HFFc6 (cell line): ENCODE data around the gene FCAMR. TPM values are rescaled to one million over a fixed set of nuclear protein-coding genes. Genes with fewer than 3 reads are reported as not detected.

Experiments
- DNase-seq: peaks from one replicate; pipeline ENCODE4 v3.0.0-alpha.2; 2018
- H3K27ac Mint-ChIP-seq: 2 replicates; pipeline ENCODE4 v1.8.0; 2020; ENCODE audit warnings: mild to moderate bottlenecking, mixed read lengths
- H3K27me3 Mint-ChIP-seq: 2 replicates; pipeline ENCODE4 v1.8.0; 2021; ENCODE audit warnings: mild to moderate bottlenecking, moderate library complexity, mixed read lengths; ENCODE audit not compliant: insufficient read depth
- H3K36me3 Mint-ChIP-seq: 2 replicates; pipeline ENCODE4 v1.8.0; 2021; ENCODE audit warnings: low read depth, mixed read lengths
- H3K4me1 Mint-ChIP-seq: 2 replicates; pipeline ENCODE4 v1.8.0; 2020; ENCODE audit warnings: low read depth, mixed read lengths
- H3K4me3 Mint-ChIP-seq: 2 replicates; pipeline ENCODE4 v1.8.0; 2020; ENCODE audit warnings: mild to moderate bottlenecking, moderate library complexity, mixed read lengths
- H3K9me3 Mint-ChIP-seq: 2 replicates; pipeline ENCODE4 v1.8.0; 2020; ENCODE audit warnings: mild to moderate bottlenecking, mixed read lengths
- total RNA-seq, 6 experiments: library from RNA; stranded (reverse); fragmentation: NEBNext Ultra II Directional; extraction: Animal tissue kit (Norgen Biotek cat#: 25700); gene quantifications; 2 replicates in 1 of 6; 3 replicates in 5 of 6; pipeline ENCODE4 v1.2.3, GENCODE V29; 2021
- TF ChIP-seq, protein P1 (sequence below): fragments of 200-600 bp; sonication (generic); IDR thresholded peaks from 2 replicates; pipeline ENCODE4 v1.5.0; 2021; ENCODE audit warnings: antibody characterized with exemption, mild to moderate bottlenecking

Gene FCAMR
- total RNA-seq, 6 experiments from 2014 or later = not detected

DNA sequence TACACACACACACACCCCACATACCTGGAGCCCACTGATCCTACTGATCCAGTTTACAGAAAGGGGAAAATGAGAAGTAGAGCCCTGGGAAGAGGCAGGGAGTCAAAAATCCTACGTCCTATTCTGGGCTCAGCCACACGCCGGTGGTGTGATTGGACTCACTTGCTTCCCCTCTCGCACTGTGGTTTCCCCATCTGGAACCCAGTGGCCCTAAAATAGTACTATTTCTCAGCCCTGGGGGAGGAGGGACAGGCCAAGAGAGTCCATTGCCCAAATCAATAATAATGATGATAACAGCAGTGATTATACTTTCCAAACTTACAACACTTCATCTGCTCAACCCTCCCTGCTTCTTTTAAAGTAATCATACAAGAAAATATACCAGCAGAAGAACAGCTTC, 21.1 kb downstream of the FCAMR start:
- H3K4me1 Mint-ChIP-seq = peaks cover 9% of the 10 kb centered on the region; the same call in 1 of the 2 replicates
- no peak overlapping the region for H3K4me3 Mint-ChIP-seq
- no peak overlapping the region for H3K27ac Mint-ChIP-seq
- TF ChIP-seq, protein P1, sequence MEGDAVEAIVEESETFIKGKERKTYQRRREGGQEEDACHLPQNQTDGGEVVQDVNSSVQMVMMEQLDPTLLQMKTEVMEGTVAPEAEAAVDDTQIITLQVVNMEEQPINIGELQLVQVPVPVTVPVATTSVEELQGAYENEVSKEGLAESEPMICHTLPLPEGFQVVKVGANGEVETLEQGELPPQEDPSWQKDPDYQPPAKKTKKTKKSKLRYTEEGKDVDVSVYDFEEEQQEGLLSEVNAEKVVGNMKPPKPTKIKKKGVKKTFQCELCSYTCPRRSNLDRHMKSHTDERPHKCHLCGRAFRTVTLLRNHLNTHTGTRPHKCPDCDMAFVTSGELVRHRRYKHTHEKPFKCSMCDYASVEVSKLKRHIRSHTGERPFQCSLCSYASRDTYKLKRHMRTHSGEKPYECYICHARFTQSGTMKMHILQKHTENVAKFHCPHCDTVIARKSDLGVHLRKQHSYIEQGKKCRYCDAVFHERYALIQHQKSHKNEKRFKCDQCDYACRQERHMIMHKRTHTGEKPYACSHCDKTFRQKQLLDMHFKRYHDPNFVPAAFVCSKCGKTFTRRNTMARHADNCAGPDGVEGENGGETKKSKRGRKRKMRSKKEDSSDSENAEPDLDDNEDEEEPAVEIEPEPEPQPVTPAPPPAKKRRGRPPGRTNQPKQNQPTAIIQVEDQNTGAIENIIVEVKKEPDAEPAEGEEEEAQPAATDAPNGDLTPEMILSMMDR = no peak
- DNase-seq = no peak
- no peaks in the 10 kb centered on the region for H3K36me3 Mint-ChIP-seq
- peaks cover 32% of the 10 kb centered on the region for H3K27me3 Mint-ChIP-seq
- no peaks in the 10 kb centered on the region; the same call in 1 of the 2 replicates for H3K9me3 Mint-ChIP-seq

DNA sequence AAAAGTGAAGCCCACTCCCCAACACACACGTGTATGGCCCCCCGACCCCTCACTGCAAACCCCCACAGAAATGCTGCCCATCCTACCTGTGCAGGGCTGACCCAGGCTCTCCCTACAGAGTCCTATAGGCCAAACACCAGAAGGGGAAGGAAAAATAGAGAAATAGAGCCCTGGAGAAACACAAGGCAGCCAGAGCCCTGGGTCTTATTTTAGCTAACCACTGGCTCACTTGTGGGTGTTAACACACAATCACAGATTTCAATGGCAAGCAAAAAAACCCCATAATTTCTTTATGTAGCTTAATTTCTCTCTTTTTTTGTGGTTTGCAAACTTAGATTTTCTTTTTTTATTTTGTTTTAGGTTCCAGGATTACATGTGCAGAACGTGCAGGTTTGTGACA, 23.0 kb downstream of the FCAMR start:
- DNase-seq = no peak
- Mint-ChIP-seq H3K27me3 (peaks cover 36% of the 10 kb centered on the region), H3K4me3 (no peak overlapping the region), H3K36me3 (no peaks in the 10 kb centered on the region), H3K4me1 (peaks cover 9% of the 10 kb centered on the region; the same call in 1 of the 2 replicates), H3K27ac (no peak overlapping the region), H3K9me3 (no peaks in the 10 kb centered on the region; the same call in 1 of the 2 replicates)
- TF ChIP-seq, protein P1 = no peak

DNA sequence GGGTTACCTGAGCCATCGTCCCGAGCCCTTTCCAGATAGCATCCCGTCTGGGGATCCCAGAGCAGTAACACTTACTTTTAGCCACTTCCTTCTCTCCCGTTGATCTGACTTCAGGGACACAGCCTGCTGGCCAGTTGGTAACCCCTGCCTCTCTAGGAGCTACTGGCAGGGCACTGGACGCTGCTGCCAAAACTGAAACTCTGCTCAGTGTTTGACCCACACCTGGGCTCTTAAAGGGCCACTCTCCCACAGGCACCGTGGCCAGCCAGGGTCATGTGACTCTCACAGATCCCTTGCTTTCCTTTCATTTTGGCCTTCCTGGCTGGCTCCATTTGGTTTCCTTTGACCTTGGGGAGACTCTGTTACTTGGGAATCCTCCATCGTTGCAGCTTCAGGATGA, 24.0 kb downstream of the FCAMR start, which contains the start of gene PIGR:
Gene PIGR (minus strand): TSS at position 206 of the 400 bp plus-strand sequence. CDS start 5,935 bp downstream, outside the sequence.
- peaks cover 9% of the 10 kb centered on the region; the same call in 1 of the 2 replicates for H3K4me1 Mint-ChIP-seq
- no peak within 1 kb of the TSS for H3K27ac Mint-ChIP-seq

DNA sequence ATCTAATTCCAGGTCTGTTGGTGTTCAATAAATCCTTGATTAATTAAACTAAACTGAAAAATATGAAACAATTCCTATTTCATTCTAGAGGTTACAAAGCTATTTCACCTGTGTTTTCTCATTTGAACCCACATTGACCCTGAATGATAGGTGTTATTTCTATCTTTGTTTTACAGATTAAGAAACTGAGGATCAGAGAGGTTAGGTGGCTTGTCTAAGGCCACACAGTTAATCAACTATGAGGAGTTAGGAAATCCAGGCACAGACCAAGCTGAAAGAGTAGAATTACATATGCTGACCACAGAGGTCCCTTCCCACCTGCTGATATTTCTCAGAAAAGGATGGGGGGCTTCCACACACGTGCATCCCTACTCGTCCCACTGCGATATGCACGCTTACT, 24.5 kb downstream of the FCAMR start:
- H3K27ac Mint-ChIP-seq = no peak overlapping the region
- peaks cover 9% of the 10 kb centered on the region; the same call in 1 of the 2 replicates for H3K4me1 Mint-ChIP-seq
- peaks cover 41% of the 10 kb centered on the region for H3K27me3 Mint-ChIP-seq
- DNase-seq = no peak
- H3K9me3 Mint-ChIP-seq = no peaks in the 10 kb centered on the region; the same call in 1 of the 2 replicates
- TF ChIP-seq, protein P1 = no peak
- H3K4me3 Mint-ChIP-seq = no peak overlapping the region
- no peaks in the 10 kb centered on the region for H3K36me3 Mint-ChIP-seq

More for the DNA sequence above, 24.0 kb downstream of the FCAMR start, which contains the start of gene PIGR:
- Mint-ChIP-seq H3K4me3 (no peak within 1 kb of the TSS), H3K27me3 (peaks cover 41% of the 10 kb centered on the region), H3K9me3 (no peaks in the 10 kb centered on the region; the same call in 1 of the 2 replicates), H3K36me3 (no peaks in the 10 kb centered on the region)
- no peak for DNase-seq
- TF ChIP-seq, protein P1 = no peak

DNA sequence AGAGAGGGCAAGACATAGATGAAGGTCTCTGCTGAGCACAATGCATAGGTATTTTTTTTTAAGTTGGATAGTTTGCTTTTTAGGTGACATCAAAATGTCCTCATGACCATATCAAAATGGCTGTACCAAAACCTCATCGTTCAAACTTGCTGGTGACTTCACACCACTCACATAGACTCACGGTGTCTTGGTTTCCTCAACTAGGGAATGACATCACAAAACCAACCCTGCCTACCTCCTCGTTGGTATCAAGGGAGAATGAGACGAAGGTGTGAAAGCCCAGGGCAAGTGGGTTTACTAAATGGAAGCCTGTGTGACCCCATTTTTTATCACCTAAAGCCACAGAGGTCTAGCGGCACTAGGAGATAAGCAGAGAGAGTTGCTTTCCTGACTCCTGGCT, 25.6 kb downstream of the FCAMR start:
- H3K27ac Mint-ChIP-seq = no peak overlapping the region
- no peaks in the 10 kb centered on the region for H3K36me3 Mint-ChIP-seq
- H3K9me3 Mint-ChIP-seq = no peaks in the 10 kb centered on the region; the same call in 1 of the 2 replicates
- H3K4me3 Mint-ChIP-seq = no peak overlapping the region
- TF ChIP-seq, protein P1 = no peak
- peaks cover 39% of the 10 kb centered on the region for H3K27me3 Mint-ChIP-seq
- H3K4me1 Mint-ChIP-seq = peaks cover 9% of the 10 kb centered on the region; the same call in 1 of the 2 replicates
- DNase-seq = no peak
